ENCODE measurements around the gene OR5B3.
"Not testable (repeated sequence)": the region's sequence is repeated elsewhere in the genome, so short reads cannot be mapped to it uniquely, and the experiment has no call there.

The OR5B3 gene

GRCh38 chr11:58406774-58407173 is at the start of gene OR5B3:
Gene OR5B3 (minus strand): TSS chr11:58406874. CDS start chr11:58403409, 3,465 bp downstream.
- DNase-seq (ENCODE audit: low read depth in 2 of 2): no peak

- DNase-seq (ENCODE audit: low read depth in 2 of 2): no peak
These were observed 44.9 kb upstream of the OR5B3 start for GRCh38 chr11:58451585-58451984.

- no peak for DNase-seq (ENCODE audit: low read depth in 2 of 2)
These were observed 39.6 kb upstream of the OR5B3 start for GRCh38 chr11:58446294-58446693.

- no peak for DNase-seq (ENCODE audit: low read depth in 2 of 2)
These were observed 37.6 kb upstream of the OR5B3 start for GRCh38 chr11:58444300-58444699.

- no peak for DNase-seq (ENCODE audit: low read depth in 2 of 2)
These were observed 35.5 kb upstream of the OR5B3 start, which contains the start of gene OR5B12 for GRCh38 chr11:58442136-58442535. Gene OR5B12 (minus strand): TSS chr11:58442236. CDS start chr11:58440151, 2,085 bp downstream.

GRCh38 chr11:58438486-58438885 is 31.8 kb upstream of the OR5B3 start:
- no peak for DNase-seq (ENCODE audit: low read depth in 2 of 2)

- no peak for DNase-seq (ENCODE audit: low read depth in 2 of 2)
These were observed 27.5 kb upstream of the OR5B3 start for GRCh38 chr11:58434217-58434616.

GRCh38 chr11:58433638-58434203 is 27.0 kb upstream of the OR5B3 start:
- DNase-seq (ENCODE audit: low read depth in 2 of 2): no peak

GRCh38 chr11:58429273-58429672 is 22.6 kb upstream of the OR5B3 start:
- DNase-seq (ENCODE audit: low read depth in 2 of 2): no peak

GRCh38 chr11:58428021-58428420 is 21.3 kb upstream of the OR5B3 start, which contains the start of gene OR5B2:
Gene OR5B2 (minus strand): TSS chr11:58428121. CDS start chr11:58423261, 4,860 bp downstream.
- no peak for DNase-seq (ENCODE audit: low read depth in 2 of 2)

GRCh38 chr11:58399622-58400021 is 7.1 kb downstream of the OR5B3 start:
- DNase-seq (ENCODE audit: low read depth in 2 of 2): not testable (repeated sequence)

GRCh38 chr11:58395581-58395980 is 11.1 kb downstream of the OR5B3 start:
- no peak for DNase-seq (ENCODE audit: low read depth in 2 of 2)

GRCh38 chr11:58394195-58394594 is 12.5 kb downstream of the OR5B3 start:
- DNase-seq (ENCODE audit: low read depth in 2 of 2): no peak

- no peak for DNase-seq (ENCODE audit: low read depth in 2 of 2)
These were observed 13.9 kb downstream of the OR5B3 start for GRCh38 chr11:58392746-58393145.

GRCh38 chr11:58391879-58392278 is 14.8 kb downstream of the OR5B3 start:
- DNase-seq (ENCODE audit: low read depth in 2 of 2): no peak

- DNase-seq (ENCODE audit: low read depth in 2 of 2): no peak
These were observed 16.1 kb downstream of the OR5B3 start for GRCh38 chr11:58390551-58391063.

GRCh38 chr11:58358969-58359368 is 47.7 kb downstream of the OR5B3 start, which contains the start of gene OR5B17:
Gene OR5B17 (minus strand): TSS chr11:58359069. CDS start chr11:58359069, 0 bp downstream.
- no peak for DNase-seq (ENCODE audit: low read depth in 2 of 2)

- DNase-seq (ENCODE audit: low read depth in 2 of 2): no peak
These were observed 51.9 kb downstream of the OR5B3 start for GRCh38 chr11:58354727-58355126.

All from activated CD4-positive, alpha-beta T cell treated with anti-CD3 and anti-CD28 coated beads for 24 hours (primary cell).